LNCaP clone FGC (cell line): ENCODE data around the gene IPO4.

Experiments used
- DNase-seq: peaks from one replicate; pipeline ENCODE4 v3.0.0-alpha.2; 2011; ENCODE audit warnings: low read depth
- H3K4me3 ChIP-seq: 2 replicates; pipeline ENCODE4 v1.5.1; 2011; ENCODE audit warnings: mild to moderate bottlenecking, low read depth, low read length, control low read depth
- CTCF ChIP-seq: IDR thresholded peaks from 2 replicates; pipeline ENCODE4 v1.5.1; 2012; ENCODE audit warnings: mild to moderate bottlenecking; ENCODE audit not compliant: control insufficient read depth, insufficient read depth; ENCODE audit errors: extremely low read depth

The IPO4 gene

GRCh38 chr14:24150061-24150460 is 38.6 kb downstream of the IPO4 start:
- no peak for TF ChIP-seq CTCF

GRCh38 chr14:24149302-24149969 is 39.2 kb downstream of the IPO4 start:
- no peak for TF ChIP-seq CTCF
- DNase-seq: no peak
- no peak overlapping the region for H3K4me3 ChIP-seq

More at GRCh38 chr14:24150061-24150460, 38.6 kb downstream of the IPO4 start:
- DNase-seq: no peak
- no peak overlapping the region for H3K4me3 ChIP-seq

- H3K4me3 ChIP-seq: peak overlapping the region; percentile 98
- no peak for TF ChIP-seq CTCF
- DNase-seq: no peak
Observed at GRCh38 chr14:24147761-24148428, 40.7 kb downstream of the IPO4 start.

- DNase-seq: peak; percentile 97
- TF ChIP-seq CTCF: no peak
- H3K4me3 ChIP-seq: peak within 1 kb of the TSS; percentile 98
Observed at GRCh38 chr14:24146978-24147760, 41.4 kb downstream of the IPO4 start, which contains the start of gene RNF31. Gene RNF31, plus strand, starts transcription at chr14:24147498. Its CDS starts 201 bp downstream, at chr14:24147699.

GRCh38 chr14:24146453-24146977 is 42.1 kb downstream of the IPO4 start, which contains the start of gene PSME2:
Gene PSME2, minus strand, starts transcription at chr14:24146610. Its CDS starts 29 bp downstream, at chr14:24146581.
- peak within 1 kb of the TSS; percentile 98 for H3K4me3 ChIP-seq
- TF ChIP-seq CTCF: no peak
- peak; percentile 88 for DNase-seq

- peak overlapping the region; percentile 98 for H3K4me3 ChIP-seq
- DNase-seq: no peak
- no peak for TF ChIP-seq CTCF
Observed at GRCh38 chr14:24145690-24146452, 42.7 kb downstream of the IPO4 start.
